Loucy (cell line): ENCODE data around the gene PNCK.
A peak's percentile ranks its signal among the peaks of the same experiment; 100 is the strongest.

Experiments used
- H2AFZ ChIP-seq: fragments of 200-600 bp; sonication (generic); 2 replicates; pipeline ENCODE4 v1.6.0; 2016; ENCODE audit warnings: antibody characterized with exemption, mild to moderate bottlenecking, low read length, moderate library complexity
- H3F3A ChIP-seq: fragments of 200-600 bp; 2 replicates; pipeline ENCODE4 v1.6.0; 2016; ENCODE audit warnings: antibody characterized with exemption, low read depth, mild to moderate bottlenecking
- H3K27me3 ChIP-seq: fragments of 200-600 bp; sonication (generic); 2 replicates; pipeline ENCODE4 v1.6.1; 2014; ENCODE audit warnings: low read length, mild to moderate bottlenecking; ENCODE audit not compliant: insufficient read depth, poor library complexity, severe bottlenecking
- H3K36me3 ChIP-seq: fragments of 200-600 bp; sonication (generic); 2 replicates; pipeline ENCODE4 v1.6.1; 2016; ENCODE audit warnings: low read length; ENCODE audit not compliant: insufficient read depth
- H3K4me1 ChIP-seq: fragments of 200-600 bp; sonication (generic); 2 replicates; pipeline ENCODE4 v1.5.1; 2014; ENCODE audit warnings: low read length, mild to moderate bottlenecking; ENCODE audit not compliant: insufficient read depth, poor library complexity, severe bottlenecking
- H3K4me2 ChIP-seq: fragments of 200-600 bp; sonication (generic); 2 replicates; pipeline ENCODE4 v1.6.0; 2014; ENCODE audit warnings: antibody characterized with exemption, low read length, low read depth, mild to moderate bottlenecking; ENCODE audit not compliant: poor library complexity, severe bottlenecking
- H3K4me3 ChIP-seq: fragments of 200-600 bp; sonication (generic); 2 replicates; pipeline ENCODE4 v1.5.1; 2014; ENCODE audit warnings: low read length, mild to moderate bottlenecking, mixed read lengths; ENCODE audit not compliant: poor library complexity, severe bottlenecking
- H3K79me2 ChIP-seq: fragments of 200-600 bp; sonication (generic); 2 replicates; pipeline ENCODE4 v1.6.1; 2014; ENCODE audit warnings: low read length; ENCODE audit not compliant: insufficient read depth
- H3K9ac ChIP-seq: fragments of 200-600 bp; sonication (generic); 2 replicates; pipeline ENCODE4 v1.6.0; 2014; ENCODE audit warnings: mild to moderate bottlenecking, low read depth, low read length, moderate library complexity; ENCODE audit not compliant: poor library complexity, severe bottlenecking
- H3K9me2 ChIP-seq: fragments of 200-600 bp; sonication (generic); replicated peaks from 2 replicates; pipeline ENCODE4 v1.6.1; 2016; ENCODE audit warnings: low read depth, low read length, mixed read lengths
- H3K9me3 ChIP-seq: fragments of 200-600 bp; sonication (generic); 2 replicates; pipeline ENCODE4 v1.6.1; 2014; ENCODE audit warnings: mild to moderate bottlenecking, antibody characterized with exemption, low read length, low read depth; ENCODE audit not compliant: insufficient read depth
- H4K20me1 ChIP-seq: fragments of 200-600 bp; sonication (generic); 2 replicates; pipeline ENCODE4 v1.6.0; 2014; ENCODE audit warnings: antibody characterized with exemption, low read length, mild to moderate bottlenecking; ENCODE audit not compliant: insufficient read depth, poor library complexity, severe bottlenecking
- EZH2phosphoT487 ChIP-seq: fragments of 200-600 bp; IDR thresholded peaks from 2 replicates; pipeline ENCODE4 v1.6.1; 2018; ENCODE audit warnings: antibody characterized with exemption, mild to moderate bottlenecking, moderate library complexity, borderline replicate concordance
- TF ChIP-seq, protein P1 (sequence below): fragments of 200-600 bp; sonication (generic); conservative IDR thresholded peaks from 2 replicates; pipeline ENCODE4 v1.5.1; 2014; ENCODE audit warnings: mild to moderate bottlenecking, antibody characterized with exemption, low read length

The PNCK gene

DNA sequence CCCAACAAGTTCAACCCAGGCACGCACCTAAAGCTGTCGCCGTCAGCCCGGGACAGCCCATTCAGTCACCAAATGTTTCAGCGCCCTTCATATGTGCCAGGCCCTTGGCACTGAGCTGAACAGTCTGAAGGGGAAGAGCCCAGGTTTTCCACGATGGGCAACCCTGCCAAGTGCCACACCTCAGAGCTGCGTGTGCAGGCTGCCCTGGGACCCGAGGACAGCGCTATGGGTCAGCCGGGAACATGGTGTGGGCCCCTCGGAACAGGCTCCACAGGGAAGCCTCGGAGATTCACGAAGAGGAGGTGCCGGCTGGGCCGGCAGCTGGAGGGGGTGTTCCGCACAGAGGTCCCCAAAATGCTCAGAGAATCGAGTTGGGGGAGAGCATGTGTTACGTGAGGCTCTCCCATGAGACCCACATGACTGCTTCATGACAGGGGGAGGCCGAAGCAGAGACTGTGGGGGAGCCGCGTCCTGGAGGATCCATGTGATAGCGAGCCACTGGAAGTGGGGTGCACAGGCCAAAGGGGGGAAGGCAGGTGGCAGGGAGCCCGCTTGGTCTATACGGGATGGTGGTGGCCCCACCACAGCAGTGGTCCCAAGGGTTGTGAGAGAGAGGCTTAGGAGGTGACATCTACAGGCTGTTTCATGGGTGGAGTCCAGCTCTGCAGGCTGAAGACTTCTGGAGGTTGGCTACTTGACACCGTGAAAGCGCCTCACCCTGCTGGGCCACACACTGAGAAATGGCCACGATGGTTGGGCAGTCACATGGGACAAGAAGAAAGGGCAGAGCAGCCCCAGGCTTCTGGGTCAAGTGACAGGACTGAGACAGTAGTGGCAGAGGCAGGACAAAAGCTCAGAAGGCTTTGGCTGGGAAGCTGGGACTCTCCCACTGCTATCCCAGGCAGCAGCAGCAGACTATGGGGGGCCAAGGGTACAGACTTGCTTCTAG lies 36.4 kb upstream of the PNCK start:
- Histone ChIP-seq H3K36me3 (peaks cover 10% of the 10 kb centered on the region; the same call in 1 of the 2 replicates), H3K79me2 (no peaks in the 10 kb centered on the region), H3K9me2 (no peaks in the 10 kb centered on the region), H2AFZ (no peak overlapping the region), H3K4me3 (no peak overlapping the region), H3K4me1 (no peaks in the 10 kb centered on the region), H4K20me1 (peaks cover 4% of the 10 kb centered on the region), H3K9me3 (no peaks in the 10 kb centered on the region), H3F3A (no peaks in the 10 kb centered on the region), H3K27me3 (no peaks in the 10 kb centered on the region), H3K4me2 (no peak overlapping the region), H3K9ac (no peak overlapping the region)
- no peak for TF ChIP-seq EZH2phosphoT487
- TF ChIP-seq, protein P1, sequence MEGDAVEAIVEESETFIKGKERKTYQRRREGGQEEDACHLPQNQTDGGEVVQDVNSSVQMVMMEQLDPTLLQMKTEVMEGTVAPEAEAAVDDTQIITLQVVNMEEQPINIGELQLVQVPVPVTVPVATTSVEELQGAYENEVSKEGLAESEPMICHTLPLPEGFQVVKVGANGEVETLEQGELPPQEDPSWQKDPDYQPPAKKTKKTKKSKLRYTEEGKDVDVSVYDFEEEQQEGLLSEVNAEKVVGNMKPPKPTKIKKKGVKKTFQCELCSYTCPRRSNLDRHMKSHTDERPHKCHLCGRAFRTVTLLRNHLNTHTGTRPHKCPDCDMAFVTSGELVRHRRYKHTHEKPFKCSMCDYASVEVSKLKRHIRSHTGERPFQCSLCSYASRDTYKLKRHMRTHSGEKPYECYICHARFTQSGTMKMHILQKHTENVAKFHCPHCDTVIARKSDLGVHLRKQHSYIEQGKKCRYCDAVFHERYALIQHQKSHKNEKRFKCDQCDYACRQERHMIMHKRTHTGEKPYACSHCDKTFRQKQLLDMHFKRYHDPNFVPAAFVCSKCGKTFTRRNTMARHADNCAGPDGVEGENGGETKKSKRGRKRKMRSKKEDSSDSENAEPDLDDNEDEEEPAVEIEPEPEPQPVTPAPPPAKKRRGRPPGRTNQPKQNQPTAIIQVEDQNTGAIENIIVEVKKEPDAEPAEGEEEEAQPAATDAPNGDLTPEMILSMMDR: no peak

DNA sequence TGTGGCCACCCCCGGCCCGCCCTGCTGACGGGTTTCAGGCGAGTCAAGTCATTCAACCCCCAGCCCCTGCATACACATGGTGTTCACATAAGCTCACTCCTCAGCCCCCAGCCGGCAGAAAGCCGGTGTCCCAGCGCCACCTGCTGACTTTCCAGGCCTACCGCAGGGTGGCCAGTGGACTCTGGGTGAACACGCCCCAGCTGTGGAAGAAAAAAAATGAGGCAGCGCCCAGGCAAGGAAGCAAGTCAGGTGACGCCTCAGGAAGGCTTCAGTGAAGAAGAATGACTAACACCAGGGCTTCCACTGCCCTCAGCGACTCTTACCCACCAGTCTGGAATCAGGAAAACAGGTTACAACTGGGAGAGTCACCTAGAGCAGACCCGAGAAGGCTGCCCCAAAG lies 34.8 kb upstream of the PNCK start:
- no peak overlapping the region for H2AFZ ChIP-seq
- no peaks in the 10 kb centered on the region for H3F3A ChIP-seq
- H3K4me1 ChIP-seq: no peaks in the 10 kb centered on the region
- H3K36me3 ChIP-seq: peaks cover 6% of the 10 kb centered on the region; the same call in 1 of the 2 replicates
- no peaks in the 10 kb centered on the region for H3K9me2 ChIP-seq
- H3K4me3 ChIP-seq: no peak overlapping the region
- H4K20me1 ChIP-seq: peaks cover 4% of the 10 kb centered on the region
- TF ChIP-seq, protein P1: peak; percentile 60
- TF ChIP-seq EZH2phosphoT487: no peak
- no peak overlapping the region for H3K9ac ChIP-seq
- H3K27me3 ChIP-seq: no peaks in the 10 kb centered on the region
- H3K79me2 ChIP-seq: no peaks in the 10 kb centered on the region
- H3K4me2 ChIP-seq: no peak overlapping the region
- H3K9me3 ChIP-seq: no peaks in the 10 kb centered on the region

DNA sequence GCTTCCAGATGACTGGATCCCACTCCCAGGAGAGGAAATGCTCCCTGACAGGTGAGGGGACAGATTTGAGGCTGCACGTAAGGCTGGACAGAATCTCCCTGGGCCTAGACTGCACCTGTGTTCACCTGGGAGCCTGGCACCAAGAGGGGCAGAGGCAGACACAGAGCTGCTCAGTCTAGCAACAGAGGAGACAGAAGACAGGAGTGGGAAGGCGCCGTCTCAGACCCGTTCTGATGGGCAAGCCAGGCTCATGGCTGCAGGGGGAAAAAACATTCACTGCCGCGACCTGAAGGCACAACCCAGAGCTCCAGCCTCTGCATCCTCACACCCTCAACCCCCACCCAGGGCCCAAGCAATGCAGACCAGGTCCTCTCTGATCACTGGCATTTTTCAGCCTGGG lies 33.8 kb upstream of the PNCK start:
- no peak overlapping the region for H3K4me2 ChIP-seq
- no peaks in the 10 kb centered on the region for H3F3A ChIP-seq
- H3K79me2 ChIP-seq: no peaks in the 10 kb centered on the region
- no peaks in the 10 kb centered on the region for H3K27me3 ChIP-seq
- no peak overlapping the region for H2AFZ ChIP-seq
- H3K36me3 ChIP-seq: peaks cover 11% of the 10 kb centered on the region; the same call in 1 of the 2 replicates
- H3K9ac ChIP-seq: no peak overlapping the region
- no peaks in the 10 kb centered on the region for H3K9me2 ChIP-seq
- no peak overlapping the region for H3K4me3 ChIP-seq
- H3K4me1 ChIP-seq: no peaks in the 10 kb centered on the region
- H3K9me3 ChIP-seq: no peaks in the 10 kb centered on the region
- TF ChIP-seq, protein P1: no peak
- TF ChIP-seq EZH2phosphoT487: no peak
- H4K20me1 ChIP-seq: peaks cover 4% of the 10 kb centered on the region
